Ectodermal cell (in vitro differentiated cells): ENCODE measurements around the gene COL27A1.

ENCODE experiments used
- H3K27ac ChIP-seq: 2 replicates; pipeline ENCODE4 v1.7.0; 2013; ENCODE audit warnings: mild to moderate bottlenecking, low read depth, low read length; ENCODE audit not compliant: insufficient read depth, poor library complexity, severe bottlenecking
- H3K27me3 ChIP-seq: 2 replicates; pipeline ENCODE4 v1.7.0; 2013; ENCODE audit warnings: mild to moderate bottlenecking, low read length; ENCODE audit not compliant: insufficient read depth, control insufficient read depth, poor library complexity, severe bottlenecking
- H3K36me3 ChIP-seq: one replicate; pipeline ENCODE4 v1.7.0; 2013; ENCODE audit warnings: low read length; ENCODE audit not compliant: control insufficient read depth, insufficient read depth
- H3K4me1 ChIP-seq: one replicate; pipeline ENCODE4 v1.7.0; 2013; ENCODE audit warnings: low read length; ENCODE audit not compliant: control insufficient read depth, insufficient read depth
- H3K4me3 ChIP-seq: 2 replicates; pipeline ENCODE4 v1.7.0; 2013; ENCODE audit warnings: low read depth, low read length, control low read depth; ENCODE audit not compliant: insufficient read depth
- H3K9me3 ChIP-seq: 2 replicates; pipeline ENCODE4 v1.7.0; 2013; ENCODE audit warnings: mild to moderate bottlenecking, low read length, moderate library complexity; ENCODE audit not compliant: control insufficient read depth
- WGBS, 2 experiments: methylation state at CpG; one replicate each; pipeline ENCODE4 v1.1.7; 2013; ENCODE audit warnings: missing lambda C conversion rate in 2 of 2; 5-methylcytosine and 5-hydroxymethylcytosine counted together

Gene COL27A1

GRCh38 chr9:114237781-114238180, 82.4 kb downstream of the COL27A1 start:
- no peaks in the 10 kb centered on the region for H3K36me3 ChIP-seq
- H3K9me3 ChIP-seq = no peaks in the 10 kb centered on the region
- WGBS, 2 experiments = 91 to 96% methylated on average over 5 of the region's 5 CpGs
- H3K4me3 ChIP-seq = no peak overlapping the region
- H3K27ac ChIP-seq = no peak overlapping the region
- peaks cover 6% of the 10 kb centered on the region for H3K4me1 ChIP-seq
- H3K27me3 ChIP-seq = no peaks in the 10 kb centered on the region

GRCh38 chr9:114238472-114238871, 83.1 kb downstream of the COL27A1 start:
- 92 to 94% methylated on average over 8 of the region's 8 CpGs for WGBS, 2 experiments
- H3K9me3 ChIP-seq = no peaks in the 10 kb centered on the region

GRCh38 chr9:114238891-114239875, 83.8 kb downstream of the COL27A1 start:
- H3K4me1 ChIP-seq = peaks cover 6% of the 10 kb centered on the region
- H3K9me3 ChIP-seq = no peaks in the 10 kb centered on the region
- whole genome bisulfite sequencing, 2 experiments = 63 to 65% methylated on average over 14 of the region's 14 CpGs
- no peak overlapping the region for H3K4me3 ChIP-seq
- H3K27ac ChIP-seq = no peak overlapping the region
- H3K36me3 ChIP-seq = no peaks in the 10 kb centered on the region
- no peaks in the 10 kb centered on the region for H3K27me3 ChIP-seq

More at GRCh38 chr9:114238472-114238871, 83.1 kb downstream of the COL27A1 start:
- Histone ChIP-seq H3K4me3 (no peak overlapping the region), H3K36me3 (no peaks in the 10 kb centered on the region), H3K4me1 (peaks cover 6% of the 10 kb centered on the region), H3K27me3 (no peaks in the 10 kb centered on the region), H3K27ac (no peak overlapping the region)

- Histone ChIP-seq H3K36me3 (no peaks in the 10 kb centered on the region), H3K9me3 (no peaks in the 10 kb centered on the region), H3K27ac (no peak overlapping the region), H3K27me3 (no peaks in the 10 kb centered on the region), H3K4me3 (no peak overlapping the region), H3K4me1 (peaks cover 3% of the 10 kb centered on the region)
- 89 to 90% methylated on average over 8 of the region's 8 CpGs for WGBS, 2 experiments
Measured at GRCh38 chr9:114240216-114240615, 84.9 kb downstream of the COL27A1 start.

- Histone ChIP-seq H3K27ac (no peak overlapping the region), H3K4me1 (no peaks in the 10 kb centered on the region), H3K36me3 (no peaks in the 10 kb centered on the region), H3K4me3 (no peak overlapping the region), H3K27me3 (no peaks in the 10 kb centered on the region), H3K9me3 (no peaks in the 10 kb centered on the region)
- 90 to 91% methylated on average over 21 of the region's 21 CpGs for WGBS, 2 experiments
Measured at GRCh38 chr9:114240647-114241558, 85.6 kb downstream of the COL27A1 start.

GRCh38 chr9:114242837-114243236, 87.5 kb downstream of the COL27A1 start:
- Histone ChIP-seq H3K9me3 (no peaks in the 10 kb centered on the region), H3K27ac (no peak overlapping the region), H3K27me3 (no peaks in the 10 kb centered on the region), H3K4me1 (peaks cover 6% of the 10 kb centered on the region), H3K36me3 (no peaks in the 10 kb centered on the region), H3K4me3 (no peak overlapping the region)
- WGBS, 2 experiments = 93 to 95% methylated on average over 8 of the region's 8 CpGs

GRCh38 chr9:114243240-114243639, 87.9 kb downstream of the COL27A1 start:
- Histone ChIP-seq H3K4me1 (peaks cover 6% of the 10 kb centered on the region), H3K9me3 (no peaks in the 10 kb centered on the region), H3K27ac (no peak overlapping the region), H3K27me3 (no peaks in the 10 kb centered on the region), H3K4me3 (no peak overlapping the region), H3K36me3 (no peaks in the 10 kb centered on the region)
- WGBS, 2 experiments = 91 to 94% methylated on average over 3 of the region's 3 CpGs

GRCh38 chr9:114244570-114244969, 89.2 kb downstream of the COL27A1 start:
- Histone ChIP-seq H3K27ac (no peak overlapping the region), H3K4me3 (no peak overlapping the region), H3K4me1 (peaks cover 6% of the 10 kb centered on the region), H3K9me3 (no peaks in the 10 kb centered on the region), H3K27me3 (no peaks in the 10 kb centered on the region), H3K36me3 (no peaks in the 10 kb centered on the region)
- WGBS, 2 experiments = 91 to 94% methylated on average over 8 of the region's 8 CpGs

- Histone ChIP-seq H3K4me3 (no peak overlapping the region), H3K36me3 (no peaks in the 10 kb centered on the region), H3K4me1 (peaks cover 6% of the 10 kb centered on the region), H3K27ac (no peak overlapping the region), H3K27me3 (no peaks in the 10 kb centered on the region), H3K9me3 (no peaks in the 10 kb centered on the region)
- 88% methylated on average over 12 of the region's 12 CpGs for WGBS, 2 experiments
Measured at GRCh38 chr9:114246558-114246957, 91.2 kb downstream of the COL27A1 start.

- Histone ChIP-seq H3K27ac (no peak overlapping the region), H3K27me3 (no peaks in the 10 kb centered on the region), H3K4me3 (no peak overlapping the region), H3K4me1 (peaks cover 6% of the 10 kb centered on the region), H3K9me3 (no peaks in the 10 kb centered on the region), H3K36me3 (no peaks in the 10 kb centered on the region)
- 94 to 100% methylated on average over 1 to 2 of the region's 2 CpGs for WGBS, 2 experiments
Measured at GRCh38 chr9:114247077-114247476, 91.7 kb downstream of the COL27A1 start.
